CD4-positive, alpha-beta T cell treated with Interleukin-2 at 100 ng/mL for 4 hours (primary cell): ENCODE results near the gene RANBP17.
"Not testable (repeated sequence)": the region's sequence is repeated elsewhere in the genome, so short reads cannot be mapped to it uniquely, and the experiment has no call there.

Experiments used
- DNase-seq: peaks from one replicate; pipeline ENCODE4 v3.0.0-alpha.2; 2020; ENCODE audit warnings: low spot score

The RANBP17 gene

DNA sequence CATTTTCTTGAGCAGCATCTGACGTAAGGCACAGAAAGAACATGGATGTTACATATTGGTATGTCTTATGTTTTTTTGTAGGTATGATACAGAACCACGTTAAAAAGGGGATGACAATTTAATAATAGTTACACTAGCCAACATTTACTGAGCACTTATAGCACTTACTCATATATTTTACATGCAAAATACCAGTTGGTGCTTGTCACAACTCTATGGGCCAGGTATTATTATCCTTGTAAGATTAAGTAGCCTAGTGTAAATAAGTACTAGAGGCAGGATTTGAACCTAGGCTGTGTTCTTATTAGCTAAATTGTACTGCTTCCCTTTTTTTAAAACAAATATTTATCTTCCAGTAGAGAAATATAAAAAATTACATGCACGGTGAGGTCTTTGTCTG is 83.5 kb downstream of the RANBP17 start:
- no peak for DNase-seq

DNA sequence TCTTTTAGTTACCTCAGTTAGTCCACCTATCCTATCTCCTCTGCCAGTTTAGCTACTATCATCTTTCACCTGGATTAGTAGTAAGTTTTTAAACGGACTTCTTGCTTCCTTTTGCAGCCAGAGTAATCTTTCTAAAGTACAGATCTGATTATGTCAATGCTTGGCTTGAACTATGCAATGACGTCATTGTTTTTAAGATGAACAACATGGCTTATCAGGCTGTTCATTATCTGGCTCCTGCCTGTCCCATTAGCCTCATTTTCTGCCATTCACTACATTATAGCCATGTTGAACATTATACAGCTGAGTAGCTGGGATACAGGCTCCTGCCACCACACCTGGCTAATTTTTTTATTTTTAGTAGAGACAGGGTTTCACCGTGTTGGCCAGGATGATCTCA is 98.7 kb downstream of the RANBP17 start:
- DNase-seq = no peak

DNA sequence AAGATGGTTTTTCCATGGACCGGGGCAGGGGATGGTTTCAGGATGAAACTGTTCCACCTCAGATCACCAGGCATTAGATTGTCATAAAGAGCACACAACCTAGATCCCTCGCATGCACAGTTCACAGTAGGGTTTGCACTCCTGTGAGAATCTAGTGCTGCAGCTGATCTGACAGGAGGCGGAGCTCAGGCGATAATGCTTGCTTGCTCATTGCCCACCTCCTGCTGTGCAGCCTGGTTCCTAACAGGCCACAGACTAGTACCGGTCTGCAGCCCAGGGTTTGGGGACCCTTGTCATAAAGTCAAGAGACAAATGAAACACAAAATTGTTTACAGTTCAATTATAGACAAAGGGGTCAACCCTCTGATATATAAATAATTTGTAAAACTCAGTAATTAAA is 101.7 kb downstream of the RANBP17 start:
- no peak for DNase-seq

DNA sequence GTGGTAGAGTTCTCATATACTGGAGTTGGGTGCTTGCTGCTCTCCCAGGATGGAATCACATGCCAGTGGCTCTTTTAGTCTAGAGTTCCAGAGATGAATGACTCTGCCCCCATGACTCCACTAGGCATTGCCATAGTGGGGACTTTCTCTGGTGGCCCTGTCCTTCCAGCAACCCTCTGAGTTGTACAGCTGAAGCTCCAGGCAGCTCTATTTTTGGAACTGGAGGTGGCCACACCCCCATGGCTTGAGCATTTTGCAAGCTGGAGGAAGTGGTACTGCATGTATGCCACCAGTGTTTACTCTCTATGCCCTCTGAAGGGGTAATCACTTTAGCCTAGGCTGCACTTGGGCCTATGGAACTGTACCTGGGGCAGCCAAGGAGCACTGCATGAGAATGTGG is 112.6 kb downstream of the RANBP17 start:
- DNase-seq = no peak

DNA sequence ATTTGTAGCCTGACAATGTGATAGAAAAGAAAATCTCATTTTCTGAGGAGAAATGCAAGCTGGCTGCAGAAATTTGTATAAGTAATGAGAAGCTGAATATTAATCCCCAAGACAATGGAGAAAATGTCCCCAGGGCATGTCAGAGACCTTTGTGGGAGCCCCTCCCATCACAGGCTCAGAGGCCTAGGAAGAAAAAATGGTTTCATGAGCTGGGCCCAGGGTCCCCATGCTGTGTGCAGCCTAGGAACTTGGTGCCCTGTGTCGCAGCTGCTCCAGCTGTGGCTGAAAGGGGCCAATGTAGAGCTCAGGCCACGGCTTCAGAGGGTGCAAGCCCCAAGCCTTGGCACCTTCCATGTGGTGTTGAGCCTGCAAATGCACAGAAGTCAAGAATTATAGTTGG is 118.4 kb downstream of the RANBP17 start:
- not testable (repeated sequence) for DNase-seq

DNA sequence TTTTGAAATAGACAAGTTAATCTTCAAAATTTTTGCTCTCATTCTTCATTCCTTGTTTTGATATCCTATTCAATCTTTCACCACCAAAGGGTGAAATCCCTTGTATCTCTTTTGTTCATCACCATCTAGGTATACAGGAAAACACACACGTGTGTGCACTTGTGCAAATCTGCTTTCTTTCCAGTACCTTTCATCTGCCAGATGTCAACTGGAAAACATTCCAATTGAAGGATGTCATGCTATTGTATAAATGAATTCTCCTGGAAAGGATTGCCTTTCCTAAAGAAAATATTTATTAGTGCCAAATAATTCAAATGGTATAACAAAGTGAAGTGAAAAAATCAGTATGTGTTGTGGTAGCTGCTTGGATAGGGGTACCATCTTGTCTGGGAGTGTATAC is 123.7 kb downstream of the RANBP17 start:
- DNase-seq = no peak

DNA sequence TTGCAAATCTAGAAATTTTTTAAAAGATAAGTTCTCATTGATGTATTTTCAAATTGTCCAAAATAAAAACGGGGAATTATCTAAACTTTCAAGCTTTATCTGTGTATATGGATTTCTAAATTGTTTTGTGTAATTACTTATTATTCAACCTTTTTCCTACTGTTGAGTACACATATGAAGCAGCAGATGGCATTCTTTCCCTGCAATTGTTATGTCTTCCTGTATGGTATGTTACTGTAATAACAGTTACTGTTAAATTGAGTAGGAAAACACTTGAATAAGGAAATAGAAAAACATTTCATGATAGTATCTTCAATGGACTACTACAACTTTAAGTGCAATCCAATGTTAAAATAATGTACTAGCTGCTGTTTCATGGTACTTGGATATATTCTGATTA is 124.8 kb downstream of the RANBP17 start:
- DNase-seq = no peak

DNA sequence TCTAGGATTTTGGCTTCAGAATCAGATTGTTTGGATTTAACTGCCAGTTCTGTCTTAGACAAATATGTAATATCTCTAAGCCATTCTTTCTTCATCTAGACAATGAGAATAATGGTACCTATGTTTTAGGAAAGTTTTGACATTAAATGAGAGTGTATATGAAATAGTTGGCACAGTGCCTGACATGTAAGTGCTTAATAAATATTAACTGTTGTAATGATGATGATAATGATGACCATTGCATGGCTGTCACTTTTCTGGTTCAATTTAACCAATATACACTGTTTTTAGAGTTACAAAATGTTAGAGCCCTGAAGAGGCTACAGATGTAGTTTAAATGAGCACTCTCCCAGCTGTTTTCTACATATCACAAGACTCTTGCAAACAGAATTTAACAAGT is 131.7 kb downstream of the RANBP17 start:
- DNase-seq = no peak

DNA sequence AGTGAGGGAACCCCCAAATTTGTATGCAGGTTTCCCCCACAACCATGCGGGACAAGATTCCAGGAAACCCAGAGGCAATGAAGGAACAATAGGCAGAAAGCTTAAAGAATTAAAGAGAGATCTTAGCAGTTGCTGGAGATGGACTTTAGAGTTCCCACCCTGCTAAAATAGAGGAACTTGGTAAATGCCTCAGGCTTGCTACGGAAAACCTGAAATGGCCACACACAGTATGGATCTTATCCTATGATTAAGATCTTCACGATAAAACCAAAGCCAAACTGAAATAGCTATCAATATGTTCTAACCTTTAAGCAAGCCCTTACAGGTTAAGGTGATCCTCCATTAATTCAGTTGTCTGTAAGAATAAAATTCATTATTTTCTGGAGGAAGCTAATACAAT is 148.3 kb downstream of the RANBP17 start:
- DNase-seq = no peak

DNA sequence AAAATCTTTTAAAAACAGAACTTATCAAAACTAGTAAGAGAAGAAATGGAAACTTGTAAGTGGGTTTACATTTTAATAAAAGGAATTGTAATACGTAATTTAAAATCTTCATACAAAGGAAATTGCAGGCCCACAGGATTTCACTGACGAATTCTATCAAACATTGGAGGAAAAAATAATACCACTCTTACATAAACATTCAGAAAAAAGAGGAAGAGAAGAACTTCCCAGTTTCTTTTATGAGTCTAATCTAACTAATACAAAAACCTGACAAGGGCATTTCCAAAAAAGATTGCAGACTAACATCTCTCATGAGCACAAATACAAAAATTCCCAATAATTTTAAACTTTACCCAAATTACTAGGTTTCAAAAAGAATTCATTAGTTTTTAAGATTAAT is 149.0 kb downstream of the RANBP17 start:
- DNase-seq = no peak

DNA sequence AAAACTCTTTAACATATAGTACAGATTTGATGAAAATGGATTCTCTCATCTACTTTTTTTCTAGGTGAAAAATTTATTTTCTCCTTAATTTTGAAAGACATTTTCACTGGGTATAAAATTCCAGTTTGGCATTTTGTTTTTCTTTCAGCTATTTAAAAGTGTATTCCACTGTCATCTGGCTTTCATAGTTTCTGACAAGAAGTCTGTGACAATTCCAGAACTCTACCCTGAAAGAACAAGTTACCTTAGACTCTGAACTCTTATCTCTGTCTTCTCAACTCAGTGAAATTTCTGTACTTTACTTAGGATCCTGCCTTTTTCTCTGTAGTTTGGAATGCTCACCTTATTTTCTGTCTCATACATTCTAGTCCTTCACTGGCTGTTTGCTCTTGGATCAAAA is 161.7 kb downstream of the RANBP17 start:
- no peak for DNase-seq

DNA sequence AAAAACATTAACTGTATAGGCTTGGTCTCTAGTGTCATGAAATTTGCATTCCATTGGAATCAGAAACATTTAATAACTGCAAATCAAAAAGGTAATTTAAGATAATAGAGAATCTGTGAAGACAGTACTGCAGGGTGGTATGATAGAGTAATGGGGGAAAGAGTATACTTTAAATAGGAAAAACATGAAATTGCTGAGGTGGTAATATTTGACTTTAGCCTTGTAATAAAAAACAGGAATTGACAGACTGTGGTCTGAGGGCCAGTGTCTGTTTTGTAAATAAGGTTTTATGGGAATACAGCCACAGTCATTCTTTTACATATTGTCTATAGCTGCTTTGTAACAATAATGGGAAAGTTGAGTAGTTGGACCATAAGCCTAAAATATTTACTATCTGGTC is 162.3 kb downstream of the RANBP17 start:
- DNase-seq = no peak

DNA sequence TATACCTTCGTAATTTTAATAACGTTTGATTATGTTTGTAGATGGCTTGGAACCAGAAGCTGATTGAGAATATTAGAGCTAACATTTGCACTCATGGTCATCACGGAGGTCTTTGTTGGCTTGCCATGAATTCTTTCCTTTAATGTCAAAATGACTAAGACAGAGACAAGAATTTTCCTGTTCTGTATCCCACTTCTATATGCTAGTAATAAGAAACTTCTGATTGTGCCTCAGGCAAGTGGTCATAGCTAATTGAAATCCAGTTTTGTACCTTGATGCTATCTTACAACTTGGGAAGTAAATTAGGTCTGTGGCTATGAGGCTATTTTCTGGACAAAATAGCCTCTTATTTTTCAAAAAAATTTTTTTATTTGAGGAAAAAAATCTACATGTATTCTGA is 167.6 kb downstream of the RANBP17 start:
- no peak for DNase-seq

DNA sequence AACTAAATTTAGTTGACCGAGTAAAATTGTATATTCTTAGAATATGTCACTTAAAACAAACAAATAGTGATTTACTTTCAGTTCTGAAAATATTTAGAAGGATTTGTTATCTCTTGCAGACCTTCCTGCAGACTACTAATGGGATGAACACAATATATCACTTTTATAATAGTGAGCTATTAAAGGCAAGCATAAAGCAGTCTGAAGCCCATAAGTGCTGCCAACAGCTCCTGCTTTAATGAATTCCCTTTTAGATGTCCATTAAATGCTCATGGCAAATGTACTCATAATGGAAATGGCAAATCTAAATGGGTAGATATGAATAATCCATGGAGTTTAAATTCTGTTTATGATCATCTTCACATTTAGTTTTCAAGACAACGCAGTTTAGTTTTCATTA is 170.2 kb downstream of the RANBP17 start:
- DNase-seq = no peak

DNA sequence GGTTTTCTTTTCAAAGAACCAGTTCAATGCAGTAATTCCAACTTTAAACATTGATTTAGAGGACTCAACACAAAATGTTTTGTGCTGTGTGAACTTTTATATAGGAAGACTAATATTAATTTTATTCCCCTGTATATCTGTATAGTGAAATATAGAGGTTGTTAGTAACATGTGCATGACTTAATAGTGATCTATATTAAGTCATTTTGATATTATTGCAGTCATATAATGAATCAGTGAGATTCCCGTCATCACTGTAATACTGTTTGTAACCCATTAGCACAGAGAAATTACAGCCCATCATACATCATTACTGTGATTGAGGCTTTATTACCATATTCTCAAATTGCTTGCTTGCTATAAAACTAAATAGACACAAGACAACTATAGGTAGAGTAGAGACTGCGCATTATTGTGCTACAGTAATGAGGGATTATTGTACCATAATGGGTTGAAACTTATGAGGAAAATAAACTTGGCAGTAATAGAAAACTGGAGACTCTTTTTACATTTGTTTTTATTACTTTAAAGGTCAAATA is 170.7 kb downstream of the RANBP17 start:
- DNase-seq = no peak

DNA sequence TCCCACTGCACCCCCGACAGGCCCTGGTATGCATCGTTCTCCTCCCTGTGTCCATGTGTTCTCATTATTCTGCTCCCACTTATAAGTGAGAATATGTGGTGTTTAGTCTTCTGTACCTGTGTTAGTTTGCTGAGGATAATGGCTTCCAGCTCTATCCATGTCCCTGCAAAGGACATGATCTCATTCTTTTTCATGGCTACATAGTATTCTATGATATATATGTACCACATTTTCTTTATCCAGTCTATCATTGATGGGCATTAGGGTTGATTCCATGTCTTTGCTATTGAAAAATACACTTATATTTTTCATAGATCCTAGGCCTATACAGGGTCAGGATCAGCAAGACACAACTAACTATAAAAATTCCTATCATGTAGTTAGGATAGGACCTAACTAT is 180.1 kb downstream of the RANBP17 start:
- not testable (repeated sequence) for DNase-seq

DNA sequence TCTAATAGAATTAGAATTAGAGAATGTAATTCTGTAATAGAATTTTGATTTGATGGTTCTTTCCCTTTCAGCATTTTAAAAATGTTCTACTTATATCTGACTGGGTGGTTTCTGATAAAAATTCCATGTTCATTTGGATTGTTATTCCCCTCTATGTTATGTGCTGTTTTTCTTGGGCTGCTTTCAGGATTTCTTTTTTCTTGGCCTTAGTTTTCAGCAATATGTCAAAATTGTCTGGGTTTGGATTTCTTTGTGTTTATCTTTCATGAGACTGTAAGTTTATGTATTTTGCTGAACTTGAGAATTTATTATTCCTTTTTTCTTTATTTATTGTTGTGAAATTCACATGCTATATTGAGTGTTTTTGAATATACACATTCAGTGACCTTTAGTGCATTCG is 189.1 kb downstream of the RANBP17 start:
- DNase-seq = no peak

DNA sequence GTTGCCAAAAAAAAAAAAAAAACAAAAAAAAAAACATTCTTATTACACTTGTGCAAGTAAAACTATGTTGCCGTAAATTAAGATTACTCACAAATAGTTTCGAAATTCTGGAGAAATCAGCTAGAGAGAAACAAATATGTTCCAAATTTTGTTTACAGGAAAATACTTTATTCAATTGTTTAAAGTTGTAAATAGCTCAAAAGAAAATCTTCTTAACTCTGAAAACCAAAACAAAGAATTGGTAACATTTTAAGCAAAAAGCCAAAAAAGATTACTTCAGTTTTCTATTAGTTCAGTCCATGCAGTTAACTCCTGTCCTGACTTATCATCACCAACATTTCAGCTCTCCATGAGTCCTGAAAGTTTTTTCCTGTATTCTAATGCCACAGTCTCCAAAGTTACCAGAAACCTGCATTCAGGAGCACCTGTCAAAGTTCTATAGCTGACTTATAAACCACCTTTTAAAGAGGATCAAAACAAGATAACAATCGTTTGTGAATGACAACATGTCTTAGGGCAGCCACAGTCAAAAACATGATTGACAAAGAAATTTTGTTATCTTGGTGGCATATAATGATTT is 194.1 kb downstream of the RANBP17 start:
- no peak for DNase-seq

DNA sequence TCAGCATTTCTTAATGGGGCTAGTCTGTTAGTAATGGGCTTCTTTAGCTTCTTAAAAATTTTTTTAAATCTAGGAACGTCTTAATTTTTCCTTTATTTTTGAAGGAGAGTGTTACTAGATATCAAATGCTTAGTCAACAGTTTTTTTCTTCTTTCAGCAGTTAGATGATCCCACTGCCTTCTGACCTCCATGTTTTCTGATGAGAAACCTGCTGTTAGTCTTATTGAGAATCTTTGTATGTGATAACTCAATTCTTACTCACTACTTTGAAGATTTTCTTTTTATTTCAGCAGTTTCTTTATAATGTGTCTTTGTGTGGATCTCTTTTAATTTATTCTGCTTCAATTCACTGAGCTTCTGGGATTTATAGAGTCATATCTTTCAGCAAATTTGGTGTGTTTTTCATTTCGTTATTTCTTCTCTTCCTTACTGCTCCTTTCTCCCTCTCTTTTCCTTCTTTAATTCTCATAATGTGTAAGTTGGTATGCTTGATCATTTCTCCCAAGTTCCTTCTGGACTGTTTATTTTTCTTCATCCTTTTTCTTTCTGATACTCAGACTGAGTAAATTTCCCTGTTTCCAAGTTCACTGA is 205.8 kb downstream of the RANBP17 start:
- no peak for DNase-seq

DNA sequence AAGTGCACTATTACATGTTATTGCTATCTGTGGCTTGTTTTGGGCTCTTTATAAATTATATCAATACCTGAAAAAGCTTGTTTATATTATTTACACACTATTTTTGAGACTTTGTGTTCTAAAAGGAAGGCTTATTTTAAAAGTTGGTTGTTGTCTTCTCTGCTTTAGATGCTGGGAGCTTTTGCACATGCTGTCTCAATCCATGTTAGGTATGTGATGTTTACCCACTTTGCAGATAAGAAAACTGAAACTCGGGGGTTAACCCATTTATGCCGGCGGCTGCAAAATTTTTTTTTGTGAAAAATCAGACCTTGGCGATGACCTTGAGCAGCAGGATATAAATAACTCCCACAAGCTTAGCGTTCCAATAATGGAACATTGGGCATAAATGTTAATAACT is 212.9 kb downstream of the RANBP17 start:
- DNase-seq = no peak

DNA sequence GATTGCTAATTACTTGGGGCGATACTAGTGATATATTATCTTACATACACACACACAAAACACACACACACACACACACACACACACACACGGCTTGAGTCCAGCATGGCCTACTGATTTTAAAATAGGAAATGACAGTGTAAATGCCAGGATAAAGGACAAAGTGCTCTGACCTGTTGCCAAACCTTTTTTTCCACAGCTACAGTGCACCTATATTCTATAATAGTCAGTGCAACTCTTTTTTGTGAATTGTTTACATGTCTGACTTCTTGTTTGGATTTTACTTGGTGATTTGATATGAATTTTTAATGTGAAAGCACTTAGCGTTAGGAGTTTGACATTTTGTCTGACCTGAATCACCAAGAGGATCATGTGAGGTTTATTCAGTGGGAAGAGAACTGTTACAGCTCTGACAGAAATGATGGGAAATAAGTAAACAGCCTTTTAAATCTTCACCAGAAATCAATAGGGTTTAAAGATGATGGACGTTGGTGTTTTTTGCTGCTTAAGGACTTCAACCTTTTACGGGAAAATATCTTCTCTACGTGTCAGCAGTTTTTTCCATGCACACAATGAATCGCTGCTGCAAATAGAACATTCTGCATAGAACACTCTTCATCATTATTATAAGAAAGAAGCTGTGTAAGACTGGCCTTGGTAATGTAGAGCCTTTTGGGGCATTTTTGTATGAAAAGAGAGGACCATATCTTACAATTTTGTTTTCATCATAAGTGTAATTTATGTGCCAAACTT is 218.5 kb downstream of the RANBP17 start:
- no peak for DNase-seq

DNA sequence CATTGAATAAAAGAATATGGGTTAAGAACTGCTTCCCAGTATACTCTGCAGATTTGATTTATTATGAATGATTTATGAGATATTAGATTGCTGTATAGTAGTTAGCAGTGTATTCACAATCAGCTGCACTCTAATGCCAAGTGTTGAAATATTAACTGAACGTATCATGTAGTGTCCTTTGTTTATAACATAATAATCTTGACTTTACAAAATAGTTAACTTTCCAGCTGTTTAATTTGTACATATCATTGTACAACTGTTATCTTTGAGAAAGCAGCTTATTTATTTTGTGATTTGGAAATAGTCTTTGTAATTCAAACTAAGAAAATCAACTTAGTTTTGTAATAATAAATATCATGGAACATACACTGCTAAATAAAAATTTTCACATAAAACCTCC is 219.5 kb downstream of the RANBP17 start:
- no peak for DNase-seq

DNA sequence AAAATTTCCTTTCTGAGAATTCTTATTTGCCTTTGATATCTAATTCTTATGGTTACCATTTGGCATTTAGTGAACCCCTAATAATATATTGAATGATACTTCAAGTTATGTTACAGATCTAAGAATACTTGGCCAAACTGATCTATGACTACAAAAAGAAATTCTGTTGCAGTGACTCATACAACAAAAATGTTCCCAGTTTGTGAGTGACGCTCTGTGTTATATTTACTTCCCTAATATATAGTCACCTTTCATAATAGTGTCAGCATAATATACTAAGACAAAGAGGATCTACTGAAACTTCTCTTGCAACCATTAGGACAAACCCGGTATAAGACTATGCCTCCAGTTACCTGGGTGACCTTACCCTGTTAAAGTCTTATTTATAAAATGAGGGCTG is 230.4 kb downstream of the RANBP17 start:
- no peak for DNase-seq

DNA sequence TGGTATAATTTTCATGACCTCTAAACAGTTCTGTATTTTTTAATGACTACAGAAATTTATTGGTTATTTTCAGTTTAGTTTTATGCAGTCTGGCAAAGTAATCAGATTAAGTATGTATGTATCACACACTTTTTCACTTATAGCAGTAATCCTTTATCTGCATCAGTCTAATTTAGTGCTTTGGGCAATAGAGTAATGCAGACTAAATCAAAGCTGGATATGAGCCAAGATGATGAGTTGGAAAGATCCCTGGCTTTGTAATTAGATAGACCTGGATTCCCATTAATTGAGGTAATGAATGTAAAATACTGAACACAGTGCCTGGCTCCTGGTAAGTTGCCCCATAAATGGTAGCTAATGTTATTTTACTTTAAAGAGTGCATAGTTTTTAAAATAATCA is 231.8 kb downstream of the RANBP17 start:
- no peak for DNase-seq
